Measurements from ENCODE around the gene PRDX5.

Gene PRDX5

DNA sequence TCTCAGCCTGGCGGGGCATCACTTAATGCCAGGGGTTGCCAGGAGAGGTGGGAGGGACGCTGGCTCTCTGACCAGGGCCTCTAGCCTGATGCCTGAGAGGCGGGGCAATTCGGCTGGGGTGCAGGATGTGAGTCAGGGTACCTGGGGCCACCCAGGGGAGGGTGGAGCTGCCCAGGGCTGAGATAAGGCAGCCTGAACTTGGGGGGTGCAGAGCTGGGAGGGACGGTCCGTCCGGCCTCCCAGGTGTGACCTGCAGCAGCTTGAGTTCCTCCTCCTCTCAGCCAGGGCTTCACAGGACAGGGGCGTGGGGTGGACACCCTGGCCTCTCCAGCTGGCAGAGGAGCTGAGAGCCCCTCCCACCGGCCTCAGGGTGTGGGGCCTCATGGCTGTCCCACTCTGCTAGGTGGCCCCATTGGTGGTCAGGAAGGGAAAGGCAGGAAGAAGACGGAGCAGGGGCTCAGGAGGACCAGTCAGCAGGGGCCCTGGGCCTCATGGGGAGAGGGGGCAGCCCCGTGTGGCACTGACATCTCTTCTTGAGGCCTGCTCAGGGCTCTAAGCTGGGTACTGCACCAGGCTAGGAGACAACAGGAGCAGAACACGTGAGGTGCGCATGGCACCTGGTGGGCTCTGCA, 40.1 kb downstream of the PRDX5 start:
- no peak for DNase-seq
- Histone ChIP-seq H3K27me3 (ENCODE audit: insufficient read depth, low read depth, severe bottlenecking) (no peaks in the 10 kb centered on the region), H3K36me3 (peaks cover 13% of the 10 kb centered on the region), H3K9me3 (ENCODE audit: severe bottlenecking) (no peaks in the 10 kb centered on the region), H3K4me3 (ENCODE audit: low read depth, low read length) (no peak overlapping the region), H3K27ac (peak overlapping the region; percentile 62; the same call in 1 of the 2 replicates)
- TF ChIP-seq CTCF (IDR thresholded peaks at IDR 0.05; ENCODE audit: low read depth, low read length), result no peak

GRCh38 chr11:64358536-64358906, 40.6 kb downstream of the PRDX5 start:
- H3K27ac ChIP-seq, result peak overlapping the region; percentile 62
- H3K36me3 ChIP-seq, result peaks cover 15% of the 10 kb centered on the region
- TF ChIP-seq CTCF (IDR thresholded peaks at IDR 0.05; ENCODE audit: low read depth, low read length), result no peak
- H3K27me3 ChIP-seq (ENCODE audit: insufficient read depth, low read depth, severe bottlenecking), result no peaks in the 10 kb centered on the region
- H3K9me3 ChIP-seq (ENCODE audit: severe bottlenecking), result no peaks in the 10 kb centered on the region
- H3K4me3 ChIP-seq (ENCODE audit: low read depth, low read length), result peak overlapping the region; percentile 53
- no peak for DNase-seq

GRCh38 chr11:64358907-64359711, 41.2 kb downstream of the PRDX5 start, which contains the start of gene RPS6KA4:
Gene RPS6KA4 (plus strand): TSS chr11:64359162. CDS start chr11:64359236, 74 bp downstream.
- no peak for DNase-seq
- Histone ChIP-seq H3K36me3 (peaks cover 18% of the 10 kb centered on the region), H3K27ac (peak within 1 kb of the TSS; percentile 62), H3K4me3 (ENCODE audit: low read depth, low read length) (peak within 1 kb of the TSS; percentile 53), H3K27me3 (ENCODE audit: insufficient read depth, low read depth, severe bottlenecking) (no peaks in the 10 kb centered on the region), H3K9me3 (ENCODE audit: severe bottlenecking) (no peaks in the 10 kb centered on the region)
- no peak for TF ChIP-seq CTCF (IDR thresholded peaks at IDR 0.05; ENCODE audit: low read depth, low read length)

DNA sequence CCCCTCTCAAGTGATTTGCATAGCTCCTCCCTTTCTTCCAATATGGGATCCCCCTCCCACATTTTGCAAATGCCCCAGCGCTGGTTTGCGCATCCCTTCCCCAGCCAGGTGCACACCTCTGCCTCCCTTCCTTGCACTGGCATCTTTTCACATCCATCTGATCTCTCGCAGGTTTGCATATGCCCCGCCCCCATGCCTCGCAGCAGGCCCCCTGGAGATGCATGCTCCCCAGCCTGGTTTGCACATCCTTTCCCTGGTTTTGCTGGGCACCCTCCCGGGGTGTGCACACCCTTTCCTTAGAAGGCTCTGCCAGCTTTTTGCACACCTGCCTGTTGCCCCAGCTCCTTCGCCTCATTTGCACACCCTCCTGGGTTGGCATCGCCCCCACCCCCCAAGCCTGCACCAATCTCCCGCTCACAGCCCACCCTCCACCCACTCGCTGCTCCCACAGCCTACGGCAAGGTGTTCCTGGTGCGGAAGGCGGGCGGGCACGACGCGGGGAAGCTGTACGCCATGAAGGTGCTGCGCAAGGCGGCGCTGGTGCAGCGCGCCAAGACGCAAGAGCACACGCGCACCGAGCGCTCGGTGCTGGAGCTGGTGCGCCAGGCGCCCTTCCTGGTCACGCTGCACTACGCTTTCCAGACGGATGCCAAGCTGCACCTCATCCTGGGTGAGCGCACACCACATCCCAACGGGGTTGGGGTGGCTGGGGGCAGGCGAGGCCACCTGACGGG, 42.0 kb downstream of the PRDX5 start:
- peak overlapping the region; percentile 53 for H3K4me3 ChIP-seq (ENCODE audit: low read depth, low read length)
- H3K36me3 ChIP-seq, result peaks cover 18% of the 10 kb centered on the region
- no peak for DNase-seq
- no peak overlapping the region for H3K27ac ChIP-seq
- H3K27me3 ChIP-seq (ENCODE audit: insufficient read depth, low read depth, severe bottlenecking), result no peaks in the 10 kb centered on the region
- TF ChIP-seq CTCF (IDR thresholded peaks at IDR 0.05; ENCODE audit: low read depth, low read length), result no peak
- no peaks in the 10 kb centered on the region for H3K9me3 ChIP-seq (ENCODE audit: severe bottlenecking)

GRCh38 chr11:64360448-64360921, 42.6 kb downstream of the PRDX5 start:
- H3K9me3 ChIP-seq (ENCODE audit: severe bottlenecking), result no peaks in the 10 kb centered on the region
- TF ChIP-seq CTCF (IDR thresholded peaks at IDR 0.05; ENCODE audit: low read depth, low read length), result no peak
- no peak overlapping the region for H3K27ac ChIP-seq
- H3K4me3 ChIP-seq (ENCODE audit: low read depth, low read length), result no peak overlapping the region
- no peaks in the 10 kb centered on the region for H3K27me3 ChIP-seq (ENCODE audit: insufficient read depth, low read depth, severe bottlenecking)
- H3K36me3 ChIP-seq, result peaks cover 21% of the 10 kb centered on the region
- no peak for DNase-seq
